Left lung (tissue), 10 donors: Measurements from ENCODE around the gene JADE1. TPM values are rescaled to one million over a fixed set of nuclear protein-coding genes. Genes with fewer than 3 reads are reported as not detected.

Experiments used
- ATAC-seq: fragments of 200-7000 bp; cut with Tn5 transposase; one replicate; pipeline ENCODE4 v1.9.1; 2020; ENCODE audit warnings: moderate library complexity
- DNase-seq, 4 donors: peaks; one replicate each; pipeline ENCODE4 v3.0.0-alpha.2; 2013 to 2020
- H3K27ac ChIP-seq, 2 donors: fragments of 200-600 bp; sonication (generic) in 1 of 2; one replicate each; pipeline versions ENCODE4 v1.5.0 to v1.8.0; 2020 to 2021
- H3K27me3 ChIP-seq, 2 donors: fragments of 200-600 bp; sonication (generic) in 1 of 2; one replicate each; pipeline versions ENCODE4 v1.5.0 to v1.8.0; 2020 to 2021
- H3K36me3 ChIP-seq, 2 donors: fragments of 200-600 bp; sonication (generic) in 1 of 2; one replicate each; pipeline versions ENCODE4 v1.5.0 to v1.8.0; 2020 to 2021
- H3K4me1 ChIP-seq, 2 donors: fragments of 200-600 bp; one replicate each; pipeline ENCODE4 v1.8.0; 2021
- H3K4me3 ChIP-seq, 2 donors: fragments of 200-600 bp; sonication (generic) in 1 of 2; one replicate each; pipeline versions ENCODE4 v1.5.0 to v1.8.0; 2020 to 2021; ENCODE audit warnings: mild to moderate bottlenecking in 1 of 2
- H3K9me3 ChIP-seq, 2 donors: fragments of 200-600 bp; sonication (generic) in 1 of 2; one replicate each; pipeline versions ENCODE4 v1.5.0 to v1.8.0; 2020 to 2021
- intact Hi-C, 2 donors: fragments of 100-400 bp; cut with DNase I; formaldehyde crosslinking; loops; one replicate each; pipeline versions ENCODE4 v1.11.2 to v1.14.2; 2022
- polyA plus RNA-seq, 6 donors: library from polyadenylated mRNA; unstranded; fragments of 120-200 nt; gene quantifications; one replicate each; pipeline ENCODE4 v1.2.1, GENCODE V29; 2013; ENCODE audit not compliant: insufficient read length in 6 of 6
- total RNA-seq, 2 donors: library from RNA; stranded (reverse); fragmentation: NEBNext Ultra II Directional; extraction: Animal tissue kit (Norgen Biotek cat#: 25700); gene quantifications; one replicate each; pipeline ENCODE4 v1.2.1, GENCODE V29; 2021
- TF ChIP-seq, protein P1 (sequence below), 2 donors: fragments of 200-600 bp; sonication (generic) in 1 of 2; IDR thresholded peaks; one replicate each; pipeline versions ENCODE4 v1.5.0 to v1.8.0; 2021; ENCODE audit warnings: antibody characterized with exemption in 2 of 2
- donor health status: DM: no; HTN: yes; CAD: no.
- donor health status: DM: no; HTN: no; CAD: no.

JADE1 gene
- total and polyA plus RNA-seq, 8 donors, result 18.9 to 29.5 (median 23.2) TPM

DNA sequence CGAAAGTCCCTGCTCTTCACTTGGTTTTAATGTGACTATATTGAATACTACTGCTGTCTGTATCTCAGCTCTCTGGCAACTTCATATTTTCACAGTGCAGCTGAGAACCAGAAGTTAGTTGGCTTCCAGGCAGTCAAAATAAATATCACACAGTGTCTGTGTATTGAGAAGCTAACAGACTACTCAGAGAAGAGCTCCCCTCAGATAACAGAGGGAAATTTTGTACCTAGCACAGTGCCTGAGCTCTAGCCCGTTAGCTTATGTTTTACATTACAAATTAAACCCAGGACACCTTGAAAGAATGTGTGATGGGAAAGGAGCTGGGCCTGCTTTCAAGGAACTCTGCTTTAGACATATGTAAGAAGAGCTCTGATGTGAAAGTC is 22.7 kb downstream of the JADE1 start:
- no peak for DNase-seq
- H3K27me3 ChIP-seq, result no peaks in the 10 kb centered on the region
- ATAC-seq, result no peak
- TF ChIP-seq, protein P1, sequence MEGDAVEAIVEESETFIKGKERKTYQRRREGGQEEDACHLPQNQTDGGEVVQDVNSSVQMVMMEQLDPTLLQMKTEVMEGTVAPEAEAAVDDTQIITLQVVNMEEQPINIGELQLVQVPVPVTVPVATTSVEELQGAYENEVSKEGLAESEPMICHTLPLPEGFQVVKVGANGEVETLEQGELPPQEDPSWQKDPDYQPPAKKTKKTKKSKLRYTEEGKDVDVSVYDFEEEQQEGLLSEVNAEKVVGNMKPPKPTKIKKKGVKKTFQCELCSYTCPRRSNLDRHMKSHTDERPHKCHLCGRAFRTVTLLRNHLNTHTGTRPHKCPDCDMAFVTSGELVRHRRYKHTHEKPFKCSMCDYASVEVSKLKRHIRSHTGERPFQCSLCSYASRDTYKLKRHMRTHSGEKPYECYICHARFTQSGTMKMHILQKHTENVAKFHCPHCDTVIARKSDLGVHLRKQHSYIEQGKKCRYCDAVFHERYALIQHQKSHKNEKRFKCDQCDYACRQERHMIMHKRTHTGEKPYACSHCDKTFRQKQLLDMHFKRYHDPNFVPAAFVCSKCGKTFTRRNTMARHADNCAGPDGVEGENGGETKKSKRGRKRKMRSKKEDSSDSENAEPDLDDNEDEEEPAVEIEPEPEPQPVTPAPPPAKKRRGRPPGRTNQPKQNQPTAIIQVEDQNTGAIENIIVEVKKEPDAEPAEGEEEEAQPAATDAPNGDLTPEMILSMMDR (IDR thresholded peaks at IDR 0.05), result no peak
- H3K4me1 ChIP-seq, result peaks cover 16 to 44% of the 10 kb centered on the region in 2 donors
- no peaks in the 10 kb centered on the region for H3K36me3 ChIP-seq
- H3K9me3 ChIP-seq, result no peaks in the 10 kb centered on the region
- H3K27ac ChIP-seq, result no peak overlapping the region
- intact Hi-C loops, result no loop called here
- H3K4me3 ChIP-seq, result no peak overlapping the region

DNA sequence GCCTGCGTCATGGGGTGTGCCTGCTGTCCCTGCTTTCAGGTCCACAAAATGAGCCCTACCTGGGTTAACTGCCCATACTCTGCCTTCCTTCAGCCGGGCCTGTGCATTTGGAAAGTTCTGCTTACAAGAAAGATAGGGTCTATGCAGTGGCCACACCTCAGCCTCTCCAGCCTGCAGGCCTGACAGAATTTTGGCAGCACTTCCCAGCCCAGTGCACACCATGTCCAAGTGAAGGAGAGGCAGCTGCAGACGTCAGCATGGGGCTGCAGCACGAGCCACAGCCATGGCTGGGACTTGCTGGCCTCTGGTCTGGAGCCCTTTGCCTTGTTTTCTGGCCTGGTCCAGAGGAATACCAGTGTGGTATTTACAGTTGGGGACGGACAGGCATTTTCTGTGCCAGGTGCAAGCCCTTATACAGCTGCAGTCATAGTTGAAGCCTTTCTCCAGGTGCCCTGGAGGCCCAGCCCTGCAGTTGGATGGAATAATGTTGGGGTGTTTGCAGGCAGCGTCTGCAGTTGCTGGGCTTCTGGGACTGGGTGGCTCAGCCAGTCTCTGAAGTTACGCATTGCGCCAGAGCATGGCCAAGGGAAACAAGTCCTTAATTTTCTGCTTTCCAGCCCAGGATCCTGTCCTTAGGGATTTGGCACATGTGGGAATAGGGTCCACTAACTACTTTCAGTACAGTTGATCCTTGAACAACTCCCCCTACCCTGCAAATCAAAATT is 26.2 kb downstream of the JADE1 start:
- no peaks in the 10 kb centered on the region for H3K36me3 ChIP-seq
- H3K27me3 ChIP-seq, result no peaks in the 10 kb centered on the region
- intact Hi-C loops, result no loop called here
- no peaks in the 10 kb centered on the region for H3K9me3 ChIP-seq
- DNase-seq (peak in 2 of 4 donors; percentile 51 to 67), ATAC-seq (peak; percentile 93)
- TF ChIP-seq, protein P1 (IDR thresholded peaks at IDR 0.05), result no peak
- H3K4me1 ChIP-seq, result peaks cover 11 to 23% of the 10 kb centered on the region in 2 donors
- no peak overlapping the region for H3K4me3 ChIP-seq
- H3K27ac ChIP-seq, result peak overlapping the region in 1 of 2 donors; percentile 45

DNA sequence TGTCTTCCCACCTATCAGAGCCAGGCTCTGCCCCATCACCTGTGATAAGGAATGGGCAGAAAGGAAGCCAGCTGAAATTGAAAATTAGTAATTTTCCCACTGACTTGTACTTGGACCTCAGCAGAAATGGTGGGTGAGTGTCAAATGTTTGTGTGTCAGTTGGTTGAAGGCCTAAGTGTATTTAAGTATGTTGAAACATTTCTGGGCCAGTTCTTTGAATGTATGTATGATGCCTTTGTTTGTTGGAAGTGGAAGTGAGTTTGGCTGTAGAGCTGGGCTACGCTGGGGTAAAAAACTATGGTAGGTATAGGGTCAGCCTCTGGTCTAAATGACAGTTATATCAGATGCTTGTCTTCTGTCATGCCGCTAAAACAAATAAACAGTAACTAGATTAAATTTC is 27.7 kb downstream of the JADE1 start:
- ATAC-seq (no peak), DNase-seq (no peak)
- no peak overlapping the region for H3K4me3 ChIP-seq
- intact Hi-C loops, result no loop called here
- no peak overlapping the region for H3K27ac ChIP-seq
- no peaks in the 10 kb centered on the region for H3K36me3 ChIP-seq
- TF ChIP-seq, protein P1 (IDR thresholded peaks at IDR 0.05), result no peak
- no peaks in the 10 kb centered on the region for H3K27me3 ChIP-seq
- no peaks in the 10 kb centered on the region for H3K9me3 ChIP-seq
- peaks cover 3 to 11% of the 10 kb centered on the region in 2 donors for H3K4me1 ChIP-seq

DNA sequence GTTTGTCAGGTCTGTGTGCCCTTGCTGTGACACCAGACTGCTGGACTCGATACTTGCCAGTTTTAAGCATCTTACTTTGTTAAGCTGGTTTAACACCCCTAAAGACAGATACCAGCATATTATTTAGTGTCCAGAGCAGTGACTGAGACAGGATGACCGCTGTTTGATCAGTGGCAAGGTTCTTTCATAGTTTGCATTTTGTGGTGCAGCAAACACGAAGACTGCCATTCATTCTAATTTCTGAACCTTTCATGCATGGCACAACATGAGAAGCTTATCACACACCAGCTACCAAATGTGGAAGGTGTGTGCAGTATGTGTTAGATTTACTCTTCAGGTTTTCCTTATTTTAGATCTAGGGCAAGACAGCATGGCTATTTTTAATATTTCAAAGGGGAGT is 28.2 kb downstream of the JADE1 start:
- no peak overlapping the region for H3K4me3 ChIP-seq
- TF ChIP-seq, protein P1 (IDR thresholded peaks at IDR 0.05), result no peak
- intact Hi-C loops, result no loop called here
- ATAC-seq (no peak), DNase-seq (no peak)
- no peaks in the 10 kb centered on the region for H3K27me3 ChIP-seq
- H3K27ac ChIP-seq, result no peak overlapping the region
- H3K4me1 ChIP-seq, result peaks cover 3 to 11% of the 10 kb centered on the region in 2 donors
- no peaks in the 10 kb centered on the region for H3K36me3 ChIP-seq
- no peaks in the 10 kb centered on the region for H3K9me3 ChIP-seq

DNA sequence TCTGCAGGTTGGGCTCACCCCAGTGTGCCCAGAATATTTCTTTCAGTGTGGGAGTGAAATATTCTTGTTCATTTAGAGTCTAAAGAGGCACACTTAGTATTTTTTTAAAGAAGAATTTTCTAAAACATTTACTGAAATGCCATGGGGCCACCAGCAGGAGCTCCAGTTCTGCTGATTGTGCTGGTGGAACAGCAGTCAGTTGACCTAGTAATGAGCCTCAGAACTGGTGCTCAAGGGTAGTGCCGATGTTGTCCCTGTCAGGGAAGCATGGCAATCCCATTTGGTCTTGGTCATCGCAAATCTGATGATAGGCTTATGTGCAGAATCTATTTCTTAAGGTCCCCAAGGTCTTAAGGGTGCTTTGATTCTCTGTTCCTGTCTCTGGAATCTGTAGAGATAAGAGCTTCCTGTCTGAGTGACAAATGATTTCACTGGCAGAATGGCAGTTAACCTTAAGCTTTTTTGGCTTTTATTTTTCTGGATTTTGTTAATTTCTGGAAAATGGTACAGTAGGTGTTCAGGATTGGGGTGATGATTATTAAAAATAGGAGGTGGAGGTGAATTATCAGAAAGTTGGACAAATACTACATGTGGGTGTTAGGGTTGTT is 31.3 kb downstream of the JADE1 start:
- Histone ChIP-seq H3K27me3 (no peaks in the 10 kb centered on the region), H3K4me3 (no peak overlapping the region), H3K9me3 (no peaks in the 10 kb centered on the region), H3K36me3 (peaks cover 0 to 16% of the 10 kb centered on the region in 2 donors), H3K4me1 (peaks cover 0 to 2% of the 10 kb centered on the region in 2 donors), H3K27ac (no peak overlapping the region)
- intact Hi-C loops, result no loop called here
- TF ChIP-seq, protein P1 (IDR thresholded peaks at IDR 0.05), result no peak
- no peak for ATAC-seq
- no peak for DNase-seq
